OCI-LY1 (cell line): ENCODE data around the gene PGAP6.

ENCODE experiments used
- CTCF ChIP-seq: fragments of 200-600 bp; sonication (generic), shearing (Covaris generic); IDR thresholded peaks from 2 replicates; pipeline ENCODE4 v1.5.1; 2017; ENCODE audit warnings: mild to moderate bottlenecking, antibody characterized with exemption, low read length, moderate library complexity, mixed read lengths
- EZH2 ChIP-seq: fragments of 200-600 bp; sonication (generic), shearing (Covaris generic); IDR thresholded peaks from 2 replicates; pipeline ENCODE4 v1.8.0; 2017; ENCODE audit warnings: borderline replicate concordance, mixed run types, mild to moderate bottlenecking, antibody characterized with exemption, low read length, moderate library complexity, mixed read lengths

- TF ChIP-seq CTCF (no peak), EZH2 (no peak)
Observed at GRCh38 chr16:426115-426905, 44.5 kb upstream of the PGAP6 start.
